HG02759 (cell line): Measurements from ENCODE around the gene PPP2R3B.
"Not testable (repeated sequence)": the region's sequence is repeated elsewhere in the genome, so short reads cannot be mapped to it uniquely, and the experiment has no call there.

Source experiments
- ATAC-seq: cut with Tn5 transposase; IDR thresholded peaks from one replicate; pipeline ENCODE4 v1.9.1; 2021; ENCODE audit warnings: mild to moderate bottlenecking, moderate library complexity; ENCODE audit not compliant: unreplicated experiment

The PPP2R3B gene

DNA sequence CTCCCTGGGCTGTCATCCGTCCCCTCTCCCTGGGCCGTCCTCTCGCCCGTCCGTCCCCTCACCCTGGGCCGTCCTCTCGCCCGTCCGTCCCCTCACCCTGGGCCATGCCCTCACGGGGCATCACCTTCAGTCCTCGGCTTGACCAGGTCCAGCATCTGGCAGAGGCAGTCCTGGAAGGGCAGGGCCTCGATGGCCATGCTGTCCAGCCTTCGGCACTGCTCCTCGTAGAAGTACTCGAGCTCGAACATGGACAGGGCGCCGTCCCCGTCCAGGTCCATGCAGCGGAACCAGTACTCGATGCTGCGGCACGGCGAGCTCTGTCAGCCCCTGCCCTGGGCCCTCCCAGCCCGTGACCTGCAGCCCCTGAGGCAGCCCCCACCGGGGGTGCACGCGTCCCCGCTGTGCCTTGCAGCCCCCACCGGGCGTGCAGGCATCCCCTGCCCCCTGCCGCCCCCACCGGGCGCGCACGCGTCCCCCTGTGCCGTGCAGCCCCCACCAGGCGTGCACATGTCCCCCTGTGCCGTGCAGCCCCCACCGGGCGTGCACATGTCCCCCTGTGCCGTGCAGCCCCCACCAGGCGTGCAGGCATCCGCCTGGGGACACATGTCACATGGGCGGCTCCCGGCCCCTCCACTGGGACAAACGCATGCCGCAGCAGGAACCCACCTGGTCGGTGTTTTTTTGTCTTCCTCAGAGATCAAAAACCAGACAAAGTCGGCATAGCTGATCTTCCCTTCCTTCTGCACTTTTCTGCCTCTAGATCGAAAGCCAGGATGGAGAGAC is 45.9 kb downstream of the PPP2R3B start:
- no peak for ATAC-seq

GRCh38 chrX:340121-340520 is 46.6 kb downstream of the PPP2R3B start:
- ATAC-seq = no peak

GRCh38 chrX:338836-339400 is 47.8 kb downstream of the PPP2R3B start:
- ATAC-seq = no peak

DNA sequence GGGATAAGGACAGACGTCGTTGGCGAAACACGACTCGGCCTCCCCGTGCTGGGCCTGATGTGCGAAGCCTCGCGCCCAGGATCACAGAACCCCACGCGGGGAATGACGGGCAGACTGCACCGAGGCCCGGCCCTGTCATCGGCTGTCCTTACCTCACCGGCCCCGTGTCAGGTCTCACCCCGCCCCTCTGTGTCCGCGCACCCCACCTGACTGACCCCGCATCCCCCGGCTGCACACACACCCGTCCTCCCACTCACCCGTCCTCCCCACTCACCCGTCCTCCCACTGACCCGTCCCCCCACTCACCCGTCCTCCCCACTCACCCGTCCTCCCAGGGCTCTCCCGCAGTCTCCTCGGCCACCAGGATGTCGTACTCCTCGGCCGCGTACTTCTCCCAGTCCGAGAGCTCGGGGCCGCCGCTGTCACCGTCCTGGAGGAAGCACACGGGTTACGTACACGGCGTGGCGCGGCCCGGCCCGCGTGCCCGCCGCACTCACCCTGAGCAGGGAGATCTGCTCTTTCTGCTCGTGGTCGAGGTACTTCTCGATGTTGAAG is 48.3 kb downstream of the PPP2R3B start:
- no peak for ATAC-seq

GRCh38 chrX:337331-337831 is 49.3 kb downstream of the PPP2R3B start:
- ATAC-seq = no peak

GRCh38 chrX:336227-336626 is 50.5 kb downstream of the PPP2R3B start:
- no peak for ATAC-seq

GRCh38 chrX:335758-336155 is 51.0 kb downstream of the PPP2R3B start:
- ATAC-seq = no peak

DNA sequence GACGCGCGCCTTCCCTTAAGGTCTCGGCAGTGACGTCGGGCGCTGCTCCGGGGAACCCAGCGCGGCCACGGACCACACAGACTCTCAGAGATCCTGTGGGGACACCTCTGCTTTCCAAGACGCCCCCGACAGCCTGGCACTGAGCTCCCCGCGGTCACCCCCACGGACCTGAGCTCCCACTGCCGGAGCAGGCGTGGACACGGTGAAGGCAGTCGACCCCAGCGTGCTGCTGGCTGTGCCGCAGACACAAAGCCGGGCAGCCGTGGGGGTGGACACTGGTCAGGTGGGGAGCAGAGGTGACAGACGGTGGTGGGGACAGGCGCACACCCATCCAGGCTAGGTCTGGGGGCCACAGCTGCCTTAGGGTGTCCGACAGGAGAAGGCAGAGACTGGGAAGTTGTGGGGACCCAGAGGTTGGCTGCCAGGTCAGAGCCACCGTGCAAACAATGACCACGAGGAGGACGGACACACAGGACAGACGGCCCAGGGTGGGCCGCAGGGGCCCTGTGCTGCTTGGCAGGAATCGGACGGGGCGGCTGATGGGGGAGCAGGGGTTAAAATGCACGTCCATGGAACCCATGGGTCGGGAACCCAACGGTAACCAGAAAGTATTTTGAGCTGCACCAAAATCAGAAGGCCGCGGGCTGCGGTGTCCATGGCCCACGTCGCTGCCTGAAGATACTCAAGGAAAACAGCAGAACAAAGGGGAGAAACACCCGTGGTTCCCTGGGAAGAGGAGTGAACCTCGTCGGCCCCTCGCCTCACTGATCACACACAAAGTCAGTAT is 51.5 kb downstream of the PPP2R3B start:
- no peak for ATAC-seq

DNA sequence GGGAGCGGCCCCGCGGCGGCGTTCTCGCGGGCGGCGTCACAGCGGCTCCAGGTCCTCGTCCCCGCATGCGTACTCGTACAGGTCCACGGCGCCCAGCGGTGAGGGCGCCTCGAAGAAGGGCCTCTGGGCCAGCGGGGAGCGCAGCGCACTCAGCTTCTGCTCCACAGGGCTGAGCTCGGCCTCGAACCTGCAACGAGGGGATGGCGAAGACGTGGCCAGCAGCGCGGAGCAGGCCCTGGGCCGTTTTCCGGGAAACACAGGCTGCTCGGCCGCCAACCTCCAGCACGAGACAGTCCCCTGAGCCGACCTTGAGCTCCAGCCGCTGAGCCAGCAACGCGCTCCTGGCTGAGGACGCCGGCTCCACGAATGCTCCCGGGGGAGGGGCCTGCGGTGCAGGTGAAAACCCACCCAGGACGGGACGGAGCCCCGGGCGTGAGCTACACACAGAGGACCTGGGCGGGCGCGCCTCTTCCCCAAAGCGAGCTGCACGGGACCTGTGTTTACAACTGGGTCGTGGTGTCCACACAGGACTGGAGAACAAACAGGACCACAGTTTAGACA is 52.3 kb downstream of the PPP2R3B start:
- ATAC-seq = no peak

DNA sequence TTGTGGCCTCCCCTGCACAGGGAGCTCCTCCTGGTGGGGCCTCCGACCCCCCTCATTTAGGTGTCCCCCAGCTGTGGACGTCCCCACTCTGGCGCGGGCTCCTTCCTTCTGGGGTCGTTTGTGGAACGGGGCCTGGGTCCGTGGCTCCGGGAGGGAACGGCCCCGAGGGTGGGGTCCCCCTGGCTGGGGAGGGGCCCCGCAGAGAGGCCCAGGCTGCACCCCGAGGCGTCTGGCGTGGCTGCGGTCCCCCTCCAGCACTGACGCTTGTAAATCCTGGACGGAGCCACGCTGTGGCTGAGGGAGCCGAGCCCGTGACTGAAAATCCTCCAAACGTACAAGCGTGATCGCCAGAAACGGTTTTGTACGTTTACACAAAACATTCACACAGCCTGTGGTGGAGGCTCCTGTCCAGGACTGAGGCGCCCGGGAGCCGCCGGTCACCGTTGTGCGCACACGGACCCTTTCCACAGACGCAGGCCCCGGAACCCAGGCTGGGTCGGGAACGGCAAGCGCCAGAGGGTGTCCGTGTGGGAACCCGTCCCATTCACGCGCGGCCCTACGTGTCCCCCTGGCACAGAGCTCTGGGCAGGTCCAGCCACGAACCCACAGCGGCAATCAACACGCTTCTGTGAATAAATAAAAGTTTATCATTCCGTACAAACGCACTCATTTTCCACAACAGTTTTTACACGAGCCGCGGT is 52.9 kb downstream of the PPP2R3B start:
- no peak for ATAC-seq

- ATAC-seq = no peak
Observed at GRCh38 chrX:332916-333610, 53.6 kb downstream of the PPP2R3B start.

- ATAC-seq = no peak
Observed at GRCh38 chrX:332496-332860, 54.2 kb downstream of the PPP2R3B start.

GRCh38 chrX:331825-332495 is 54.7 kb downstream of the PPP2R3B start:
- no peak for ATAC-seq

DNA sequence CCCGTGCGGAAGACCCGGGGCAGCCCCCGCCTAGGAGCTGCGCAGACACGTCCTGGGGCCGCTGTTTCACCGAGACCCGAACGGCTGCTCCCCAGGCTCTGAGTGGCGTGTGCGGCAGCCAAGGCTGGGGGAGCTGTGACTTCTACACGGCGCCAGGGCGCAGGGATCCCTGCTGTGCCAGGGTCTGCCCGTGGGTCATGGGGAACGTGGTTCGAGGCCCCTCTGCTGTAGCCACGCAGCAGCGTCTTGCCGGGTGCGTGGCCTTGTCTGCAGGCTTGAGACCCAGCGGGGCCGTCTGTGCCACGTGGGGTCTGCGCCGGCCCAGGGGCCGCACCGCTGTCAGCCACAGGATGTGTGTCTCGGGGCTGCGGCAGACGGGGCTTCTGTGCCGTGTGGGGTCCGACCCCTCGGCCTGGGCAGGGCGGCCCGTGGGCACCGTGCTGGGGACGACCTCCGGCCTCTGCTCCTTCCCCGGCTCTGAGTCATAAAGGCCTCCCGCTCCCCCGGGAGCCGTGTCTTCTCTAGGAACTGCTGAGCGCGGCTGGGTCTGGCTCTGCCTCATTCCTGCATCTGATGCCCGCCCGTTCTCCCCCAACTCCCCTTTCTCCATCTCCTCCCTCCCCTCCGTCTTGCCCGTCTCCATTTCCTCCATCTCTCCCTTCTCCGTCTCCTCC is 55.4 kb downstream of the PPP2R3B start:
- no peak for ATAC-seq

DNA sequence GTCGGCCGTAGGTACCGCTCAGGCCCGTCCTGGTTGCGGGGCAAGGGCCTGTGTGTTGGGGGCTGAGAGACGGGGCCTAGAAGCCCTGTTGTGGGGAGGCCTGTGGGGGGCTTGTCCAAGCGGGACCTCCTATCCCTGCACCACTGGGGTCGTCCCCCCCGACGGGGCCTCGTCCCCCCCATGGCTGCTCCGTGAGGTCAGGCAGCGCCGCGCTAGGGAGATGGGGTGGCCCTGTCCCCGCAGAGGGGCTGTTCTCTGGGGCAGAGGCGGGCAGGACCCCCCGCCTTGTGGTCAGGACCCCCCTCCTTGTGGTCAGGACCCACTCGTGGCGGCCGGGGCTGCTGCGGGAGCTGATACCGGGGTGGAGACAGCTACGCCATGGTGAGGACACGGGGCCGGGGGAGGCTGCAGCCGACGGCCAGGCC is 56.0 kb downstream of the PPP2R3B start:
- no peak for ATAC-seq

DNA sequence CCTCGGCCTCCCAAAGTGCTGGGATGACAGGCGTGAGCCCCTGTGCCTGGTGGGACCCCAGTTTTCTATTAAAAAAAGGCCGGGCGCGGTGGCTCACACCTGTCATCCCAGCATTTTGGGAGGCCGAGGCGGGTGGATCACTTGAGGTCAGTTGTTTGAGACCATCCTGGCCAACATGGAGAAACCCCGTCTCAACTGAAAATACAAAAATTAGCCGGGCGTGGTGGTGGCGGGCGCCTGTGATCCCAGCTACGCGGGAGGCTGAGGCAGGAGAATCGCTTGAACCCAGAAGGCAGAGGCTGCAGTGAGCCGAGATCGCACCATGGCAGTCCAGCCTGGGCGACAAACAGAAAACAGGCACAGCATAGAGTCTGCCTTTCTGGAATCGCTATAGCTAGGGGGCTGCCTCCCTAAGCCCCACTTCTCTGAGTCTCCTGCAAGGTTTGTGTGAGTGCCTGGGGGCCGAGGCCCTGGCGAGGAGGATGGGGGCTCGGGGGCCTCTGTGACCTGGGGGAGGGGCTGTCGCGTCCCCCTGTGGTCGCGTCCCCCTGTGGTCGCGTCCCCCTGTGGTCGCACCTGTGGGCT is 56.5 kb downstream of the PPP2R3B start:
- ATAC-seq = not testable (repeated sequence)

GRCh38 chrX:329291-329910 is 57.3 kb downstream of the PPP2R3B start:
- no peak for ATAC-seq

DNA sequence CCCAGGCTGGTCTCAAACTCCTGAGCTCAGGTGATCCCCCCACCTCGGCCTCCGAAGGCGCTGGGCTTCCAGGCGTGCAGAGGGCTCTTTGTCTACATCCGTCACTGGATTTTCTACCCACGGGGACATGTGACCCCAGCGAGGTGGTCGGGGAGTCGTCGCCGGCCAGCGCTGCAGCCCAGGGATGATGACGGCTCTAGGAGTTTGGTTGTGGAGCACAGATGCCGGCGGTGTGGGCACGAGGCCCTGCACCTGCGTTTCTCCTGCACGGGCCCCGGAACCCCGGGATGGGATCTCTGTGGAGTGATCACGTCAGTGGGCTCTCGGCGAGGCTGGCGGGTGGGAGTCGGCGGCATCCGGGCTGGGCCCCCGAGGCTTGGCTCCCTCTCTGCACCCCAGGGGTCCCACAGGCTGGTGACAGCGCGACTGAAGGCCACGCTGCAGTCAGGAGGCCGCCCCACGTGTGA is 59.0 kb downstream of the PPP2R3B start:
- no peak for ATAC-seq
